K562 (cell line): ENCODE data around the gene LLGL1. TPM values are rescaled to one million over a fixed set of nuclear protein-coding genes. Genes with fewer than 3 reads are reported as not detected.

Experiments used
- ATF1 ChIP-seq, 2 experiments: fragments of 450-650 bp in 1 of 2; IDR thresholded peaks; 2 replicates each; pipeline ENCODE4 v1.6.1; 2016; ENCODE audit warnings: missing compliant biosample characterization in 1 of 2, missing genetic modification characterization in 1 of 2
- CHCHD3 ChIP-seq: fragments of 250-450 bp; sonication (Bioruptor Pico); IDR thresholded peaks from 2 replicates; pipeline ENCODE4 v2.1.2; 2022; ENCODE audit warnings: mild to moderate bottlenecking
- CHD4 ChIP-seq: fragments of 200-600 bp; sonication (generic); IDR thresholded peaks from 3 replicates; pipeline ENCODE4 v1.6.1; 2012; ENCODE audit warnings: low read depth, mild to moderate bottlenecking, mixed read lengths, low read length, inconsistent platforms; ENCODE audit not compliant: insufficient read depth, insufficient replicate concordance, poor library complexity, severe bottlenecking
- FOS ChIP-seq: IDR thresholded peaks from 3 replicates; pipeline ENCODE4 v1.6.1; 2011; ENCODE audit not compliant: insufficient read length; ENCODE audit errors: extremely low read depth
- FOXA1 ChIP-seq: fragments of 450-650 bp; IDR thresholded peaks from 2 replicates; pipeline ENCODE4 v1.6.1; 2016; ENCODE audit warnings: mild to moderate bottlenecking, borderline replicate concordance
- FOXJ2 ChIP-seq: fragments of 200-800 bp; sonication (Bioruptor generic); IDR thresholded peaks from 2 replicates; pipeline ENCODE4 v1.6.1; 2016; ENCODE audit warnings: missing genetic modification characterization, missing compliant biosample characterization
- GTF2B ChIP-seq: IDR thresholded peaks from 2 replicates; pipeline ENCODE4 v1.6.1; 2011; ENCODE audit not compliant: insufficient read length; ENCODE audit errors: extremely low read depth
- MAFK ChIP-seq: IDR thresholded peaks from 2 replicates; pipeline ENCODE4 v1.6.1; 2011; ENCODE audit warnings: low read length, improper control_type of control experiment
- MCM3 ChIP-seq: fragments of 450-650 bp; IDR thresholded peaks from 2 replicates; pipeline ENCODE4 v1.6.1; 2016
- RNF2 ChIP-seq: sonication (generic); IDR thresholded peaks from 2 replicates; pipeline ENCODE4 v1.6.1; 2016
- SMAD1 ChIP-seq: fragments of 150-350 bp; IDR thresholded peaks from 2 replicates; pipeline ENCODE4 v1.6.1; 2014; ENCODE audit warnings: low read length, low read depth; ENCODE audit not compliant: partially characterized antibody
- SMARCE1 ChIP-seq: fragments of 450-650 bp; IDR thresholded peaks from 2 replicates; pipeline ENCODE4 v1.7.1; 2016; ENCODE audit warnings: mild to moderate bottlenecking
- TARDBP ChIP-seq: fragments of 450-650 bp; IDR thresholded peaks from 2 replicates; pipeline ENCODE4 v1.6.1; 2016
- UBTF ChIP-seq, 2 experiments: IDR thresholded peaks; 2 replicates each; pipeline ENCODE4 v1.6.1; 2012; ENCODE audit warnings: improper control_type of control experiment in 2 of 2, low read depth in 2 of 2, low read length in 2 of 2, borderline replicate concordance in 1 of 2
- ZBTB7A ChIP-seq: IDR thresholded peaks from 2 replicates; pipeline ENCODE4 v1.6.1; 2011; ENCODE audit warnings: low read depth, mild to moderate bottlenecking, low read length, moderate library complexity, borderline replicate concordance; ENCODE audit not compliant: control insufficient read depth
- ZNF3 ChIP-seq: fragments of 250-450 bp; sonication (Bioruptor Pico); IDR thresholded peaks from 2 replicates; pipeline ENCODE4 v1.5.0; 2021; ENCODE audit warnings: mild to moderate bottlenecking, moderate library complexity
- ZNF311 ChIP-seq: fragments of 250-450 bp; sonication (Bioruptor Pico); IDR thresholded peaks from 2 replicates; pipeline ENCODE4 v1.4.0; 2020; ENCODE audit warnings: mild to moderate bottlenecking, moderate library complexity
- ZNF316 ChIP-seq: fragments of 450-650 bp; IDR thresholded peaks from 2 replicates; pipeline ENCODE4 v1.6.1; 2016
- polyA plus RNA-seq, 8 experiments: library from polyadenylated mRNA; depleted of rRNA in 4 of 8; stranded (reverse) in 5 of 8; unstranded in 3 of 8; fragments of >200 nt; fragmentation: Nextera tagmentation in 2 of 8; fragmentation: Illumina TruSeq in 1 of 8; extraction: Ambion mirVana in 2 of 8; extraction: Trizol in 1 of 8; gene quantifications; 2 replicates each; pipeline versions ENCODE4 v1.2.1 to v1.2.3, GENCODE V29; 2011 to 2014; ENCODE audit warnings: inconsistent platforms in 1 of 8, missing spikeins in 1 of 8
- total RNA-seq, 7 experiments: library from RNA; depleted of rRNA in 6 of 7; stranded (reverse); fragments of >200 nt in 6 of 7; fragmentation: Illumina TruSeq in 2 of 7; extraction: Trizol in 2 of 7; gene quantifications; 2 replicates each; pipeline versions ENCODE4 v1.2.1 to v1.2.3, GENCODE V29; 2011 to 2021; ENCODE audit warnings: low replicate concordance in 1 of 7
- TF ChIP-seq, protein P1 (sequence below): sonication (generic); formaldehyde crosslinking; IDR thresholded peaks from 2 replicates; pipeline ENCODE4 v1.8.0; 2023; ENCODE audit warnings: missing genetic modification reagents, mild to moderate bottlenecking, borderline replicate concordance

Gene LLGL1
- total and polyA plus RNA-seq, 9 of the 15 experiments (the other 6 are each of a cell fraction or from before 2014, with no cell fraction given): 0.11 to 12.9 (median 5.3) TPM; not detected in 1

GRCh38 chr17:18260332-18261145, 35.1 kb downstream of the LLGL1 start, which contains the start of gene MIEF2 (continued):
- TF ChIP-seq ZBTB7A (peak; percentile 70; the same call in 1 of the 2 replicates), FOXA1 (no peak), SMARCE1 (no peak), GTF2B (no peak), SMAD1 (no peak), UBTF (IDR thresholded peaks at IDR 0.05; ENCODE audit: borderline replicate concordance in 1 of 2, low read depth in 2 of 2, low read length in 2 of 2) (0 out of 4 replicates have a peak, but pooled peaks of 1 of the 2 experiments have one; percentile 30), MCM3 (no peak), MAFK (no peak), RNF2 (no peak), ZNF311 (no peak), ZNF3 (no peak), ZNF316 (no peak), ATF1 (CRISPR knock-in tag; IDR thresholded peaks at IDR 0.05) (no peak), ATF1 (tag; IDR thresholded peaks at IDR 0.05) (peak; percentile 90), FOS (peak; percentile 81), CHCHD3 (no peak), TARDBP (no peak), CHD4 (no peak), FOXJ2 (tag) (no peak)
- TF ChIP-seq, protein P1, sequence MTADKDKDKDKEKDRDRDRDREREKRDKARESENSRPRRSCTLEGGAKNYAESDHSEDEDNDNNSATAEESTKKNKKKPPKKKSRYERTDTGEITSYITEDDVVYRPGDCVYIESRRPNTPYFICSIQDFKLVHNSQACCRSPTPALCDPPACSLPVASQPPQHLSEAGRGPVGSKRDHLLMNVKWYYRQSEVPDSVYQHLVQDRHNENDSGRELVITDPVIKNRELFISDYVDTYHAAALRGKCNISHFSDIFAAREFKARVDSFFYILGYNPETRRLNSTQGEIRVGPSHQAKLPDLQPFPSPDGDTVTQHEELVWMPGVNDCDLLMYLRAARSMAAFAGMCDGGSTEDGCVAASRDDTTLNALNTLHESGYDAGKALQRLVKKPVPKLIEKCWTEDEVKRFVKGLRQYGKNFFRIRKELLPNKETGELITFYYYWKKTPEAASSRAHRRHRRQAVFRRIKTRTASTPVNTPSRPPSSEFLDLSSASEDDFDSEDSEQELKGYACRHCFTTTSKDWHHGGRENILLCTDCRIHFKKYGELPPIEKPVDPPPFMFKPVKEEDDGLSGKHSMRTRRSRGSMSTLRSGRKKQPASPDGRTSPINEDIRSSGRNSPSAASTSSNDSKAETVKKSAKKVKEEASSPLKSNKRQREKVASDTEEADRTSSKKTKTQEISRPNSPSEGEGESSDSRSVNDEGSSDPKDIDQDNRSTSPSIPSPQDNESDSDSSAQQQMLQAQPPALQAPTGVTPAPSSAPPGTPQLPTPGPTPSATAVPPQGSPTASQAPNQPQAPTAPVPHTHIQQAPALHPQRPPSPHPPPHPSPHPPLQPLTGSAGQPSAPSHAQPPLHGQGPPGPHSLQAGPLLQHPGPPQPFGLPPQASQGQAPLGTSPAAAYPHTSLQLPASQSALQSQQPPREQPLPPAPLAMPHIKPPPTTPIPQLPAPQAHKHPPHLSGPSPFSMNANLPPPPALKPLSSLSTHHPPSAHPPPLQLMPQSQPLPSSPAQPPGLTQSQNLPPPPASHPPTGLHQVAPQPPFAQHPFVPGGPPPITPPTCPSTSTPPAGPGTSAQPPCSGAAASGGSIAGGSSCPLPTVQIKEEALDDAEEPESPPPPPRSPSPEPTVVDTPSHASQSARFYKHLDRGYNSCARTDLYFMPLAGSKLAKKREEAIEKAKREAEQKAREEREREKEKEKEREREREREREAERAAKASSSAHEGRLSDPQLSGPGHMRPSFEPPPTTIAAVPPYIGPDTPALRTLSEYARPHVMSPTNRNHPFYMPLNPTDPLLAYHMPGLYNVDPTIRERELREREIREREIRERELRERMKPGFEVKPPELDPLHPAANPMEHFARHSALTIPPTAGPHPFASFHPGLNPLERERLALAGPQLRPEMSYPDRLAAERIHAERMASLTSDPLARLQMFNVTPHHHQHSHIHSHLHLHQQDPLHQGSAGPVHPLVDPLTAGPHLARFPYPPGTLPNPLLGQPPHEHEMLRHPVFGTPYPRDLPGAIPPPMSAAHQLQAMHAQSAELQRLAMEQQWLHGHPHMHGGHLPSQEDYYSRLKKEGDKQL (CRISPR knock-in tag): no peak
